Activated CD4-positive, alpha-beta T cell treated with anti-CD3 and anti-CD28 coated beads, Interleukin-2, amount 10 ng/mL, durations not matched to agents 24 days and 14 days (primary cell): ENCODE results near the gene SYNE3. TPM values are rescaled to one million over a fixed set of nuclear protein-coding genes. Genes with fewer than 3 reads are reported as not detected.
A peak's percentile ranks its signal among the peaks of the same experiment; 100 is the strongest.

Experiments used
- DNase-seq: peaks from one replicate; pipeline ENCODE4 v3.0.0; 2022
- H3K27ac Mint-ChIP-seq: one replicate; pipeline ENCODE4 v1.8.0; 2022; ENCODE audit warnings: mild to moderate bottlenecking, mixed read lengths
- H3K27me3 Mint-ChIP-seq: one replicate; pipeline ENCODE4 v1.8.0; 2022; ENCODE audit warnings: mixed read lengths
- H3K36me3 Mint-ChIP-seq: one replicate; pipeline ENCODE4 v1.8.0; 2022; ENCODE audit warnings: low read depth, mild to moderate bottlenecking, mixed read lengths
- H3K4me1 Mint-ChIP-seq: one replicate; pipeline ENCODE4 v1.8.0; 2021; ENCODE audit warnings: mixed read lengths
- H3K4me3 Mint-ChIP-seq: one replicate; pipeline ENCODE4 v1.8.0; 2022; ENCODE audit warnings: mild to moderate bottlenecking, moderate library complexity, mixed read lengths
- H3K9me3 Mint-ChIP-seq: one replicate; pipeline ENCODE4 v1.8.0; 2021; ENCODE audit warnings: mixed read lengths
- intact Hi-C: fragments of 100-400 bp; cut with micrococcal nuclease; formaldehyde crosslinking; loops from one replicate; pipeline ENCODE4 v1.15.1; 2023
- total RNA-seq: library from RNA; stranded (reverse); gene quantifications from 2 replicates; pipeline ENCODE4 v1.2.3, GENCODE V29; 2022

Gene SYNE3
- total RNA-seq, 1 donor from 2014 or later: 46.3 TPM

- no peak for DNase-seq
- H3K4me3 Mint-ChIP-seq: no peak overlapping the region
- H3K36me3 Mint-ChIP-seq: peaks cover 3% of the 10 kb centered on the region
- peaks cover 4% of the 10 kb centered on the region for H3K4me1 Mint-ChIP-seq
- no peak overlapping the region for H3K27ac Mint-ChIP-seq
- no peaks in the 10 kb centered on the region for H3K9me3 Mint-ChIP-seq
- intact Hi-C loops: no loop called here
- H3K27me3 Mint-ChIP-seq: no peaks in the 10 kb centered on the region
Observed at GRCh38 chr14:95547626-95548327, 31.3 kb upstream of the SYNE3 start.

GRCh38 chr14:95547272-95547625 lies 30.8 kb upstream of the SYNE3 start:
- no peaks in the 10 kb centered on the region for H3K9me3 Mint-ChIP-seq
- DNase-seq: no peak
- intact Hi-C loops: no loop called here
- no peaks in the 10 kb centered on the region for H3K27me3 Mint-ChIP-seq
- peaks cover 4% of the 10 kb centered on the region for H3K4me1 Mint-ChIP-seq
- peaks cover 3% of the 10 kb centered on the region for H3K36me3 Mint-ChIP-seq
- no peak overlapping the region for H3K4me3 Mint-ChIP-seq
- H3K27ac Mint-ChIP-seq: no peak overlapping the region

GRCh38 chr14:95545515-95546168 lies 29.2 kb upstream of the SYNE3 start:
- no peak overlapping the region for H3K4me3 Mint-ChIP-seq
- peaks cover 3% of the 10 kb centered on the region for H3K36me3 Mint-ChIP-seq

GRCh38 chr14:95544588-95544987 lies 28.1 kb upstream of the SYNE3 start:
- Mint-ChIP-seq H3K9me3 (no peaks in the 10 kb centered on the region), H3K27me3 (no peaks in the 10 kb centered on the region), H3K36me3 (peaks cover 3% of the 10 kb centered on the region), H3K4me1 (peaks cover 7% of the 10 kb centered on the region), H3K4me3 (no peak overlapping the region), H3K27ac (no peak overlapping the region)
- DNase-seq: no peak
- intact Hi-C loops: no loop called here

More at GRCh38 chr14:95545515-95546168, 29.2 kb upstream of the SYNE3 start:
- intact Hi-C loops: no loop called here
- no peaks in the 10 kb centered on the region for H3K27me3 Mint-ChIP-seq
- no peak overlapping the region for H3K27ac Mint-ChIP-seq
- no peaks in the 10 kb centered on the region for H3K9me3 Mint-ChIP-seq
- H3K4me1 Mint-ChIP-seq: peaks cover 6% of the 10 kb centered on the region
- DNase-seq: no peak

- intact Hi-C loops: no loop called here
- Mint-ChIP-seq H3K36me3 (peaks cover 4% of the 10 kb centered on the region), H3K27ac (no peak overlapping the region), H3K4me3 (no peak overlapping the region), H3K27me3 (no peaks in the 10 kb centered on the region), H3K9me3 (no peaks in the 10 kb centered on the region), H3K4me1 (peaks cover 11% of the 10 kb centered on the region)
- DNase-seq: no peak
Observed at GRCh38 chr14:95543021-95543420, 26.6 kb upstream of the SYNE3 start.

- intact Hi-C loops: no loop called here
- Mint-ChIP-seq H3K27ac (no peak overlapping the region), H3K27me3 (no peaks in the 10 kb centered on the region), H3K4me3 (no peak overlapping the region), H3K36me3 (peaks cover 4% of the 10 kb centered on the region), H3K4me1 (peaks cover 14% of the 10 kb centered on the region), H3K9me3 (no peaks in the 10 kb centered on the region)
- DNase-seq: no peak
Observed at GRCh38 chr14:95541932-95542930, 25.8 kb upstream of the SYNE3 start.

DNA sequence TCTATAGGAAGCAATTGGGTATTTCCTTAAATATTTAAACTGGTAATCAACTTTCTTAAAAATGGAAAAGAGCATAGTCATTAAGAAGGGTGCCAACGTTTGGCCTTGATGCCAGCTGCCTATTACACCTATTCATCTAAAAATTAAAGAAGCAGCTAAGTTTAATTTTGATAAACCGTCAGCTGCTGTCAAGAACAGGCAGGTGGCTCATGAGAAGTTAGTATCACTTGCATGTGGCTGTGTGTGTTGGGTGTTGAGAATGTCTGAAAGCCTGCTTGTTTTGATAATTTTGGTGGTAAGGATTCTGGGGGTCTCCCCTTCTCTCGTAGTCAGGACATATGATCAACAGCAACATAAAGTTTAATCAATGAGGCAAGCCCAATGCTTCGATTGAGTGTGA lies 24.9 kb upstream of the SYNE3 start:
- peaks cover 4% of the 10 kb centered on the region for H3K36me3 Mint-ChIP-seq
- no peak overlapping the region for H3K27ac Mint-ChIP-seq
- no peaks in the 10 kb centered on the region for H3K27me3 Mint-ChIP-seq
- DNase-seq: no peak
- no peak overlapping the region for H3K4me3 Mint-ChIP-seq
- H3K4me1 Mint-ChIP-seq: peaks cover 21% of the 10 kb centered on the region
- intact Hi-C loops: no loop called here
- H3K9me3 Mint-ChIP-seq: no peaks in the 10 kb centered on the region

DNA sequence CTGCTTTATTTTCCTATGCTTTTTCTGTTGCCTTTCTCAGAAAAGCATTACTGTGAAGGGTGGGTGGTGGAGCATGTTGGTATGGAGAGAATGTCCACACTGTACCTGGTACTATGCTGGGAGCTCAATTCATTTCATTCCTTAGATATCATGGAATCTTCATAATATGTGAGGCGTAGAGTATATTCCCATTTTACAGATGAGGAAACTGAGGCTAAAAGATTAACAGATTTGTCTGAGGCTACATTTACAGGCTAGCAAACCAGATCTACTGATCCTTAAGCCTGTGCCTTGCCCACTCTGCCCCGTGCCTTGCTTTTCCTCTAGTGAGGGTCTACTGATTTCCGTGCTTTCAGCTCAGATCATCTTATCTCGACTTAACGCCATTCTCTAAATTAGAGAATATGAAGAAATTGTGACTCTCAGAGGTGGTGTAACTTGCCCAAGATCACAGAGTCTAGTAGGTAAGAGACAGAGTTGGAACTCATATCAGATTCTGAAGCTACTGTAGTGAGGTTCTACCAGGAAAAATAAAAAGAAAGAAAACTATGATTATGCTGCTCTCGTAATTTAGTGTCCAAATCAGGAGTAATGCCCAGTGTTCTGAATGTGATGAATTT lies 23.9 kb upstream of the SYNE3 start:
- no peak for DNase-seq
- intact Hi-C loops: no loop called here
- Mint-ChIP-seq H3K27me3 (no peaks in the 10 kb centered on the region), H3K4me1 (peaks cover 26% of the 10 kb centered on the region), H3K4me3 (no peak overlapping the region), H3K9me3 (no peaks in the 10 kb centered on the region), H3K36me3 (peaks cover 4% of the 10 kb centered on the region), H3K27ac (no peak overlapping the region)

DNA sequence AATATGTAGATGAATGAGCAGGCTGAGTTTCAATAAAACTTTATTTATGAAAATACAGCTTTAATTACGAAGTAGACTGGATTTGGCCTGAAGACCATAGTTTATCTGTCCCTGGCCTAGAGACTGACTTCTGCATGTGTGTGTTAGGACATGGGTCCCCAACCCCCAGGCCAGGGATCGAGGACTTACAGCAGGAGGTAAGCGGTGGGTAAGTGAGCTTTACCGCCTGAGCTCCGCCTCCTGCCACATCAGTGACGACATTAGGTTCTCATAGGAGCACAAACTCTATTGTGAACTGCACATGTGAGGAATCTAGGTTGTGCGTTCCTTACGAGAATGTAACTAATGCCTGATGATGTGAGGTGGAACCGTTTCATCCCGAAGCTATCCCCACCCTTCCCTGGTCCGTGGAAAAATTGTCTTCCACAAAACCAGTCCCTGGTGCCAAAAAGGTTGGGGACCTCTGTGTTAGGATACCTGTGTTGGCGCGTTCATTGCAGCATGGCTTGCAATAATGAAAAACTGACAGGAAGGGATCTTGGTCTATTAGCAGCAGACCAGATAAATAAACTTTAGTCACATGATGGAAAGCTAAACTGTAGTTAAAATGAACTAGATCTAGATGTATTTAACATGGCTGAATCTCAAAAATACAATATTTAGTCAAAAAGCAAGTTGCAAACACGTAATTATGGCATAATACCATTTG lies 22.5 kb upstream of the SYNE3 start:
- intact Hi-C loops: loop anchor here (10.0 kb wide), 1 partner anchor 966 kb away; the partner anchor contains the start of gene PAPOLA
- Mint-ChIP-seq H3K9me3 (no peaks in the 10 kb centered on the region), H3K27ac (no peak overlapping the region), H3K27me3 (no peaks in the 10 kb centered on the region), H3K4me3 (no peak overlapping the region), H3K4me1 (peaks cover 26% of the 10 kb centered on the region), H3K36me3 (peaks cover 6% of the 10 kb centered on the region)
- DNase-seq: no peak

DNA sequence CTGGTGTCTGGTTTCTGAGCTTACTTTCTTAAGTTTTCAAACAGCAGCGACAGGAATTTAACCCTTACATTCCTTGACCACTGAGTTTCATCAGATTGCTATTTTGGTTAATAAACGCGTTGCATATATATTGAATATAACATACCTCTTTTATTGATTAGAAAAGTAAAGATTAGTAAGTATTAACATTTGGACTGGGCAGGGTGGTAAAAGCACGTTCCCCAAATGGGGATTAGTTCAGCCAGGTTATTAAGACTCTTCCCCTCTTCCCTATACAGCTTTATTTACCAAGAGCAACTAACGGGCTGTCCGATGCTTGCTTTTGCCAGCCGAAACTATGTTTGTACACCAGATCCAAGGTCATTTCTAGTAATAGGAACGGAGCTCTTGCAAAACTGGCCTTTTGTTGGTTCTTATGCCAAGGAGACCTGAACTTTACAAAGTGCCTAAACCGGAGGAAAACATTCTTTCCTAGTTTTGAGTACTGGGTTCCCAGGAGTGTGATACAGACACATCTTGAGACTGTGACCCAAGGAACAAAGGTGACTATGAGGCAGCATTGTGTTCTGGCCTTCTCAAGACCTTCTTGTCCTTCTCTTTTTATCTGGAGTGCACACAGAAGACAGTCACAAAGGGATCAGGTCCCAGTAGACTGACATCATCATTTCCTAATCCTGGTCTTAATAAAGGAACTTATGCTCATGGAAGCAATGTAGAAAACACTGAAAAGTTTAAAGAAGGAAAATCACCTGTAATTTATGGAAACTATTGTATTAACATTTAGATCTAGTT lies 21.0 kb upstream of the SYNE3 start:
- peaks cover 31% of the 10 kb centered on the region for H3K4me1 Mint-ChIP-seq
- H3K9me3 Mint-ChIP-seq: no peaks in the 10 kb centered on the region
- peak overlapping the region; percentile 91 for H3K4me3 Mint-ChIP-seq
- intact Hi-C loops: loop anchor here (10.0 kb wide), 1 partner anchor 967 kb away; the partner anchor contains the start of gene PAPOLA
- peaks cover 17% of the 10 kb centered on the region for H3K36me3 Mint-ChIP-seq
- H3K27ac Mint-ChIP-seq: no peak overlapping the region
- DNase-seq: no peak
- H3K27me3 Mint-ChIP-seq: no peaks in the 10 kb centered on the region

DNA sequence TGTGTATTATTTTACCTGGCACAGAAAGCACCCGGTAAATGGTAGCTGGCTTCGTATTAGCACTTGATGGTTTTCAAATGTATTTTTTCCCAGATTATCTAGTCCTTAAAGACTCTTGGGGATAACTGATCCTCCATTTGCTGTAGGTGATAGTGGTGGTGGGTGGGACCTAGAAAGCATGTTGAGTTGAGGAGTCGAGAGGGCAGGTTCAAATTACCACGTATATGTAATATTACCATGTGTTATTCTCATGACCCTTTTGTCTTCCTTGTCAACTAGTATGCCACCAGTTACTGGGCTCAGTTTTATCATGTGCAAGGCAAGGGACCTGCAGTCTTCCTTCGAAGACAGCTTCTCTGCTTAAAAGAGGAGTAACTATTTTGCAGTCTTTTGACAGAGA lies 20.2 kb upstream of the SYNE3 start:
- intact Hi-C loops: loop anchor here (10.0 kb wide), 1 partner anchor 968 kb away; the partner anchor contains the start of gene PAPOLA
- Mint-ChIP-seq H3K4me3 (peak overlapping the region; percentile 91), H3K9me3 (no peaks in the 10 kb centered on the region), H3K36me3 (peaks cover 23% of the 10 kb centered on the region), H3K27me3 (no peaks in the 10 kb centered on the region), H3K4me1 (peaks cover 36% of the 10 kb centered on the region), H3K27ac (no peak overlapping the region)
- DNase-seq: no peak

DNA sequence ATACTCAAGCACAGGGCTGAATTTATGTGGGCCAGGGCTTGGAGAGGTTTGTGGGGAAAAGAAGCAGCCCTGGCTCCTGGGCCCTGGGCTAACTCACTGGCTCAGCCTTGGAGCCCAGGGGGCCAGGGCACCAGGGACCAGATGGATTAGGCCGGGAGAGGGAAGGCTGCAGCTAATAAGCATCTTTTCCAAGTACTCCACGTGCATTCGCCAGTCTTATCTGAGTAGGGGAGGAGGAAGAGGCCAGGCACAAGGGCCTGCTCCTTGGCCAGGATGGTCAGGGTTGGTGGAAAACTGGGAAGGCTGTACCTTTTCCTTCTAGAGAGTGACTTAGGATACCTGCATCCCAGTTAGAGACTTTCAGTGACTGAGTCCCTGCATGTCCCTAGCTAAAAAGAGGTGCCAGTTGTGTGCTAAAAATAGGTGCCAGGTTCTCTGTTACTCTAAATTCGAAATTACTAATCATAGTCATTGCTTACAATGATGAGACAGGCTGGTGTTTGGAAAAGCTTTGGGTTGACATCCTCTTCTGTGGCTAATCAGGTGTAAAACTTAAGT lies 19.7 kb upstream of the SYNE3 start:
- H3K4me1 Mint-ChIP-seq: peaks cover 40% of the 10 kb centered on the region
- intact Hi-C loops: loop anchor here (10.0 kb wide), 1 partner anchor 969 kb away; the partner anchor contains the start of gene PAPOLA
- H3K36me3 Mint-ChIP-seq: peaks cover 28% of the 10 kb centered on the region
- no peaks in the 10 kb centered on the region for H3K27me3 Mint-ChIP-seq
- H3K4me3 Mint-ChIP-seq: peak overlapping the region; percentile 91
- no peak for DNase-seq
- H3K9me3 Mint-ChIP-seq: no peaks in the 10 kb centered on the region
- peak overlapping the region; percentile 90 for H3K27ac Mint-ChIP-seq
